WTC11 (cell line): ENCODE data around the gene TRIB2. TPM values are rescaled to one million over a fixed set of nuclear protein-coding genes. Genes with fewer than 3 reads are reported as not detected.

Source experiments
- ATAC-seq: fragments of 200-7000 bp; cut with Tn5 transposase; 2 replicates; pipeline ENCODE4 v1.10.0; 2021; ENCODE audit warnings: mild to moderate bottlenecking, moderate library complexity
- CTCF ChIA-PET: fragments of 300-600 bp; sonication (Branson Sonifier 250); formaldehyde crosslinking; loops from one replicate; lab custom pipeline; 2021; ENCODE audit warnings: antibody characterized with exemption; lab: Charles Lee
- POLR2A ChIA-PET: fragments of 350-600 bp; sonication (Branson Sonifier 250); formaldehyde crosslinking; loops from one replicate; lab custom pipeline; 2021; ENCODE audit warnings: antibody characterized with exemption; lab: Charles Lee
- DNase-seq: peaks from one replicate; pipeline ENCODE4 v3.0.0; 2021; ENCODE audit warnings: low spot score
- H3K27ac Mint-ChIP-seq: 2 replicates; pipeline ENCODE4 v1.8.0; 2021; ENCODE audit warnings: mixed read lengths
- H3K27me3 Mint-ChIP-seq: 2 replicates; pipeline ENCODE4 v1.8.0; 2021; ENCODE audit warnings: low read depth, mild to moderate bottlenecking, moderate library complexity, mixed read lengths
- H3K36me3 Mint-ChIP-seq: 2 replicates; pipeline ENCODE4 v1.8.0; 2021; ENCODE audit warnings: mixed read lengths
- H3K4me1 Mint-ChIP-seq: 2 replicates; pipeline ENCODE4 v1.8.0; 2022; ENCODE audit warnings: mixed read lengths
- H3K4me3 Mint-ChIP-seq: 2 replicates; pipeline ENCODE4 v1.8.0; 2021; ENCODE audit warnings: mild to moderate bottlenecking, moderate library complexity, mixed read lengths
- H3K9me3 Mint-ChIP-seq: 2 replicates; pipeline ENCODE4 v1.8.0; 2021; ENCODE audit warnings: mixed read lengths
- ATF6 ChIP-seq: sonication (generic); formaldehyde crosslinking; IDR thresholded peaks from 2 replicates; pipeline ENCODE4 v1.8.1; 2023; ENCODE audit warnings: mild to moderate bottlenecking, missing genetic modification reagents
- CBFB ChIP-seq: sonication (generic); formaldehyde crosslinking; IDR thresholded peaks from 2 replicates; pipeline ENCODE4 v1.8.1; 2022; ENCODE audit warnings: mild to moderate bottlenecking, low read depth, missing genetic modification reagents
- CDX4 ChIP-seq: fragments of 250-450 bp; sonication (Bioruptor Pico); IDR thresholded peaks from 2 replicates; pipeline ENCODE4 v1.9.0; 2021; ENCODE audit warnings: moderate library complexity, mild to moderate bottlenecking, inconsistent platforms, borderline replicate concordance
- E2F1 ChIP-seq: sonication (generic); formaldehyde crosslinking; IDR thresholded peaks from 2 replicates; pipeline ENCODE4 v1.8.0; 2022; ENCODE audit warnings: mild to moderate bottlenecking, missing genetic modification reagents
- E2F5 ChIP-seq: sonication (generic); formaldehyde crosslinking; IDR thresholded peaks from 2 replicates; pipeline ENCODE4 v1.8.1; 2022; ENCODE audit warnings: mild to moderate bottlenecking, moderate library complexity, missing genetic modification reagents
- ESRRA ChIP-seq: sonication (generic); formaldehyde crosslinking; IDR thresholded peaks from 2 replicates; pipeline ENCODE4 v1.8.1; 2022; ENCODE audit warnings: mild to moderate bottlenecking, missing genetic modification reagents, borderline replicate concordance
- GRHL2 ChIP-seq: fragments of 250-450 bp; sonication (Bioruptor Pico); IDR thresholded peaks from 2 replicates; pipeline ENCODE4 v1.8.0; 2022; ENCODE audit warnings: mild to moderate bottlenecking, moderate library complexity; ENCODE audit not compliant: insufficient replicate concordance, severe bottlenecking
- MYBL2 ChIP-seq: sonication (generic); formaldehyde crosslinking; IDR thresholded peaks from 2 replicates; pipeline ENCODE4 v1.8.1; 2023; ENCODE audit warnings: mild to moderate bottlenecking, moderate library complexity, missing genetic modification reagents
- NR3C1 ChIP-seq: sonication (generic); formaldehyde crosslinking; conservative IDR thresholded peaks from 2 replicates; pipeline ENCODE4 v1.8.1; 2023; ENCODE audit warnings: low read depth, mild to moderate bottlenecking, missing genetic modification reagents
- OVOL2 ChIP-seq: fragments of 250-450 bp; sonication (Bioruptor Pico); IDR thresholded peaks from 2 replicates; pipeline ENCODE4 v1.9.0; 2021; ENCODE audit warnings: mild to moderate bottlenecking, borderline replicate concordance
- SMAD4 ChIP-seq: sonication (generic); formaldehyde crosslinking; IDR thresholded peaks from 2 replicates; pipeline ENCODE4 v1.8.0; 2022; ENCODE audit warnings: mild to moderate bottlenecking, missing genetic modification reagents
- USF2 ChIP-seq: sonication (generic); formaldehyde crosslinking; IDR thresholded peaks from 2 replicates; pipeline ENCODE4 v1.8.1; 2023; ENCODE audit warnings: mild to moderate bottlenecking, missing genetic modification reagents, moderate library complexity
- ZMAT4 ChIP-seq: fragments of 250-450 bp; sonication (Bioruptor Pico); IDR thresholded peaks from 2 replicates; pipeline ENCODE4 v1.9.0; 2021; ENCODE audit warnings: mild to moderate bottlenecking
- ZNF138 ChIP-seq: sonication (generic); formaldehyde crosslinking; conservative IDR thresholded peaks from 2 replicates; pipeline ENCODE4 v1.8.1; 2022; ENCODE audit warnings: mild to moderate bottlenecking, moderate library complexity, missing genetic modification reagents
- ZNF263 ChIP-seq: sonication (generic); formaldehyde crosslinking; IDR thresholded peaks from 2 replicates; pipeline ENCODE4 v1.8.1; 2022; ENCODE audit warnings: low read depth, mild to moderate bottlenecking, moderate library complexity, missing genetic modification reagents
- ZNF423 ChIP-seq: fragments of 250-450 bp; sonication (Bioruptor Pico); IDR thresholded peaks from 2 replicates; pipeline ENCODE4 v2.1.2; 2022; ENCODE audit warnings: mild to moderate bottlenecking, moderate library complexity
- ZNF512 ChIP-seq: sonication (generic); formaldehyde crosslinking; IDR thresholded peaks from 2 replicates; pipeline ENCODE4 v1.8.1; 2022; ENCODE audit warnings: missing genetic modification reagents, borderline replicate concordance
- total RNA-seq: library from RNA; stranded (reverse); gene quantifications from 3 replicates; pipeline ENCODE4 v1.2.3, GENCODE V29; 2021

TRIB2 gene
- total RNA-seq, 1 experiment from 2014 or later = 89.3 TPM

- no peak for ATAC-seq
- no peak for TF ChIP-seq ZMAT4
- no peak for TF ChIP-seq ESRRA (CRISPR knock-in tag)
- Mint-ChIP-seq H3K27ac (no peak overlapping the region), H3K9me3 (peaks cover 11% of the 10 kb centered on the region), H3K4me3 (no peak overlapping the region), H3K36me3 (peaks cover 7% of the 10 kb centered on the region), H3K27me3 (peaks cover 69% of the 10 kb centered on the region), H3K4me1 (peaks cover 16% of the 10 kb centered on the region)
- CTCF ChIA-PET = interaction anchor here (0.5 kb wide), 1 partner anchor 145 kb away, joined by 3 read pairs; no protein-coding TSS in a partner anchor
- no peak for DNase-seq
- POLR2A ChIA-PET = no interaction called here
Observed at GRCh38 chr2:12778811-12779579, 62.3 kb downstream of the TRIB2 start.

- ATAC-seq = no peak
- TF ChIP-seq SMAD4 (CRISPR knock-in tag) (no peak), NR3C1 (CRISPR knock-in tag) (no peak), GRHL2 (CRISPR knock-in tag) (no peak), ATF6 (CRISPR knock-in tag) (no peak), MYBL2 (CRISPR knock-in tag) (no peak), CDX4 (no peak), E2F1 (CRISPR knock-in tag) (no peak), ZNF263 (CRISPR knock-in tag) (no peak), E2F5 (CRISPR knock-in tag) (no peak), ZNF138 (CRISPR knock-in tag) (no peak)
- peaks cover 50% of the 10 kb centered on the region for H3K27me3 Mint-ChIP-seq
- POLR2A ChIA-PET = no interaction called here
- H3K36me3 Mint-ChIP-seq = peaks cover 10% of the 10 kb centered on the region
- CTCF ChIA-PET = no interaction called here
- peaks cover 11% of the 10 kb centered on the region for H3K4me1 Mint-ChIP-seq
- H3K9me3 Mint-ChIP-seq = peaks cover 18% of the 10 kb centered on the region
- H3K27ac Mint-ChIP-seq = no peak overlapping the region
- no peak for DNase-seq
- no peak overlapping the region for H3K4me3 Mint-ChIP-seq
Observed at GRCh38 chr2:12781329-12781728, 64.6 kb downstream of the TRIB2 start.

- ATAC-seq (no peak), DNase-seq (no peak)
- ChIA-PET POLR2A (no interaction called here), CTCF (no interaction called here)
- H3K27ac Mint-ChIP-seq = no peak overlapping the region
- peaks cover 35% of the 10 kb centered on the region for H3K9me3 Mint-ChIP-seq
- H3K27me3 Mint-ChIP-seq = no peaks in the 10 kb centered on the region; the same call in 1 of the 2 replicates
- peaks cover 18% of the 10 kb centered on the region for H3K36me3 Mint-ChIP-seq
- H3K4me3 Mint-ChIP-seq = no peak overlapping the region
- no peaks in the 10 kb centered on the region for H3K4me1 Mint-ChIP-seq
- no peak for TF ChIP-seq CBFB (CRISPR knock-in tag)
- no peak for TF ChIP-seq OVOL2
- no peak for TF ChIP-seq MYBL2 (CRISPR knock-in tag)
- TF ChIP-seq ZNF138 (CRISPR knock-in tag) = no peak
- no peak for TF ChIP-seq ATF6 (CRISPR knock-in tag)
- TF ChIP-seq ZNF423 (CRISPR knock-in tag) = no peak
- TF ChIP-seq ZNF512 (CRISPR knock-in tag) = no peak
- no peak for TF ChIP-seq ZNF263 (CRISPR knock-in tag)
- no peak for TF ChIP-seq USF2 (CRISPR knock-in tag)
Observed at GRCh38 chr2:12787891-12788801, 71.4 kb downstream of the TRIB2 start.
